Measurements from ENCODE around the gene ADPRH.

The ADPRH gene

GRCh38 chr3:119582178-119582577 lies 2.9 kb downstream of the ADPRH start:
- no peaks in the 10 kb centered on the region for H3K9me3 ChIP-seq (ENCODE audit: low read length)

GRCh38 chr3:119585208-119585607 lies 5.9 kb downstream of the ADPRH start:
- H3K27me3 ChIP-seq (ENCODE audit: insufficient read depth, low read length): no peaks in the 10 kb centered on the region
- H3K9me3 ChIP-seq (ENCODE audit: low read length): no peaks in the 10 kb centered on the region; the same call in 1 of the 2 replicates
- no peaks in the 10 kb centered on the region for H3K36me3 ChIP-seq (ENCODE audit: insufficient read depth, low read length)
- H3K4me1 ChIP-seq (ENCODE audit: insufficient read depth, low read length, severe bottlenecking): peaks cover 5% of the 10 kb centered on the region
- no peak overlapping the region for H2AFZ ChIP-seq (ENCODE audit: low read length)
- H3K4me3 ChIP-seq (ENCODE audit: low read depth, low read length, poor library complexity, severe bottlenecking): no peak overlapping the region
- H3K79me2 ChIP-seq (ENCODE audit: insufficient read depth, low read length): no peaks in the 10 kb centered on the region
- H3K4me2 ChIP-seq (ENCODE audit: low read length): no peak overlapping the region
- no peaks in the 10 kb centered on the region for H3K9me2 ChIP-seq (ENCODE audit: low read depth, low read length)
- TF ChIP-seq EZH2 (IDR thresholded peaks at IDR 0.05; ENCODE audit: borderline replicate concordance, low read length) (no peak), CTCF (IDR thresholded peaks at IDR 0.05; ENCODE audit: low read length) (no peak)
- no peak overlapping the region for H3K27ac ChIP-seq (ENCODE audit: low read depth, low read length, poor library complexity, severe bottlenecking)
- H4K20me1 ChIP-seq (ENCODE audit: insufficient read depth, low read length): no peaks in the 10 kb centered on the region
- no peaks in the 10 kb centered on the region for H3F3A ChIP-seq (ENCODE audit: insufficient read depth, low read length)
- H3K9ac ChIP-seq (ENCODE audit: low read length): no peak overlapping the region

More at GRCh38 chr3:119582178-119582577, 2.9 kb downstream of the ADPRH start:
- H4K20me1 ChIP-seq (ENCODE audit: insufficient read depth, low read length): no peaks in the 10 kb centered on the region
- H3K4me2 ChIP-seq (ENCODE audit: low read length): no peak overlapping the region
- no peaks in the 10 kb centered on the region for H3K79me2 ChIP-seq (ENCODE audit: insufficient read depth, low read length)
- no peaks in the 10 kb centered on the region for H3F3A ChIP-seq (ENCODE audit: insufficient read depth, low read length)
- no peak overlapping the region for H3K9ac ChIP-seq (ENCODE audit: low read length)
- H3K27me3 ChIP-seq (ENCODE audit: insufficient read depth, low read length): no peaks in the 10 kb centered on the region
- H3K9me2 ChIP-seq (ENCODE audit: low read depth, low read length): no peaks in the 10 kb centered on the region
- no peak overlapping the region for H3K27ac ChIP-seq (ENCODE audit: low read depth, low read length, poor library complexity, severe bottlenecking)
- H3K4me1 ChIP-seq (ENCODE audit: insufficient read depth, low read length, severe bottlenecking): peaks cover 17% of the 10 kb centered on the region
- H3K4me3 ChIP-seq (ENCODE audit: low read depth, low read length, poor library complexity, severe bottlenecking): no peak overlapping the region
- TF ChIP-seq CTCF (IDR thresholded peaks at IDR 0.05; ENCODE audit: low read length) (no peak), EZH2 (IDR thresholded peaks at IDR 0.05; ENCODE audit: borderline replicate concordance, low read length) (no peak)
- no peak overlapping the region for H2AFZ ChIP-seq (ENCODE audit: low read length)
- H3K36me3 ChIP-seq (ENCODE audit: insufficient read depth, low read length): no peaks in the 10 kb centered on the region

- Histone ChIP-seq H3K27me3 (ENCODE audit: insufficient read depth, low read length) (0 out of 2 replicates have a peak, but pooled peaks cover 7% of the 10 kb centered on the region), H3K9ac (ENCODE audit: low read length) (no peak overlapping the region), H3K9me3 (ENCODE audit: low read length) (no peaks in the 10 kb centered on the region; the same call in 1 of the 2 replicates)
Observed at GRCh38 chr3:119585856-119586570, 6.7 kb downstream of the ADPRH start.

More at GRCh38 chr3:119585856-119586570, 6.7 kb downstream of the ADPRH start:
- H3F3A ChIP-seq (ENCODE audit: insufficient read depth, low read length): no peaks in the 10 kb centered on the region
- no peaks in the 10 kb centered on the region; the same call in 1 of the 2 replicates for H3K36me3 ChIP-seq (ENCODE audit: insufficient read depth, low read length)
- H3K79me2 ChIP-seq (ENCODE audit: insufficient read depth, low read length): no peaks in the 10 kb centered on the region
- H3K4me2 ChIP-seq (ENCODE audit: low read length): no peak overlapping the region
- no peaks in the 10 kb centered on the region for H3K9me2 ChIP-seq (ENCODE audit: low read depth, low read length)
- no peak overlapping the region for H3K27ac ChIP-seq (ENCODE audit: low read depth, low read length, poor library complexity, severe bottlenecking)
- H3K4me3 ChIP-seq (ENCODE audit: low read depth, low read length, poor library complexity, severe bottlenecking): no peak overlapping the region
- no peaks in the 10 kb centered on the region for H3K4me1 ChIP-seq (ENCODE audit: insufficient read depth, low read length, severe bottlenecking)
- no peak for TF ChIP-seq EZH2 (IDR thresholded peaks at IDR 0.05; ENCODE audit: borderline replicate concordance, low read length)
- no peak for TF ChIP-seq CTCF (IDR thresholded peaks at IDR 0.05; ENCODE audit: low read length)
- no peaks in the 10 kb centered on the region for H4K20me1 ChIP-seq (ENCODE audit: insufficient read depth, low read length)
- H2AFZ ChIP-seq (ENCODE audit: low read length): no peak overlapping the region

Measured in OCI-LY1 (cell line).